B cell (primary cell): ENCODE measurements around the gene ANKLE2. TPM values are rescaled to one million over a fixed set of nuclear protein-coding genes. Genes with fewer than 3 reads are reported as not detected.

Experiments used
- ATAC-seq: fragments of 200-7000 bp; cut with Tn5 transposase; one replicate; pipeline ENCODE4 v1.10.0; 2021; ENCODE audit warnings: low read depth, mild to moderate bottlenecking, moderate number of reproducible peaks, moderate library complexity
- CTCF ChIA-PET: fragments of 350-600 bp; sonication (Branson Sonifier 250); formaldehyde crosslinking; loops from one replicate; lab custom pipeline; 2021; ENCODE audit warnings: antibody characterized with exemption, inconsistent platforms; lab: Charles Lee
- POLR2A ChIA-PET: fragments of 350-600 bp; sonication (Branson Sonifier 250); formaldehyde crosslinking; loops from one replicate; lab custom pipeline; 2021; ENCODE audit warnings: antibody characterized with exemption; lab: Charles Lee
- DNase-seq: peaks from one replicate; pipeline ENCODE4 v3.0.0; 2013
- H2AFZ ChIP-seq: 2 replicates; pipeline ENCODE4 v1.6.1; 2012; ENCODE audit warnings: mild to moderate bottlenecking, low read depth, low read length; ENCODE audit not compliant: insufficient read depth, poor library complexity, severe bottlenecking
- H3K27ac ChIP-seq, 2 donors: 1 replicate in 1 of 2; 2 replicates in 1 of 2; pipeline ENCODE4 v1.5.1; 2012 to 2013; ENCODE audit warnings: low read length in 2 of 2, mild to moderate bottlenecking in 2 of 2, moderate library complexity in 1 of 2
- H3K27me3 ChIP-seq, 4 experiments: fragments of 200-600 bp in 1 of 4; sonication (generic) in 1 of 4; replicated peaks in 1 of 4; 1 replicate in 2 of 4; 2 replicates in 2 of 4; pipeline versions ENCODE4 v1.6.1 to v1.7.0; 2013 to 2016; ENCODE audit warnings: low read length in 3 of 4, mild to moderate bottlenecking in 2 of 4, mixed read lengths in 1 of 4, moderate library complexity in 1 of 4; ENCODE audit not compliant: insufficient read depth in 4 of 4, control insufficient read depth in 3 of 4; ENCODE audit errors: control extremely low read depth in 1 of 4
- H3K36me3 ChIP-seq, 2 experiments: replicated peaks in 1 of 2; 1 replicate in 1 of 2; 2 replicates in 1 of 2; pipeline versions ENCODE4 v1.6.1 to v1.7.1; 2013; ENCODE audit warnings: low read length in 1 of 2; ENCODE audit not compliant: insufficient read depth in 2 of 2, control insufficient read depth in 1 of 2; ENCODE audit errors: control extremely low read depth in 1 of 2, extremely low read depth in 1 of 2
- H3K4me1 ChIP-seq, 2 donors: fragments of 200-600 bp in 1 of 2; sonication (generic) in 1 of 2; 1 replicate in 1 of 2; 2 replicates in 1 of 2; pipeline versions ENCODE4 v1.5.1 to v1.6.1; 2013 to 2017; ENCODE audit warnings: low read length in 2 of 2; ENCODE audit not compliant: control insufficient read depth in 2 of 2, insufficient read depth in 2 of 2
- H3K4me2 ChIP-seq: replicated peaks from 2 replicates; pipeline ENCODE3; 2012; ENCODE audit warnings: mild to moderate bottlenecking, low read depth, low read length; ENCODE audit not compliant: poor library complexity, severe bottlenecking
- H3K4me3 ChIP-seq, 5 experiments: fragments of 200-600 bp in 1 of 5; sonication (generic) in 1 of 5; 1 replicate in 3 of 5; 2 replicates in 2 of 5; pipeline versions ENCODE4 v1.5.1 to v1.7.0; 2011 to 2016; ENCODE audit warnings: low read length in 4 of 5, mild to moderate bottlenecking in 4 of 5, low read depth in 2 of 5, control low read depth in 1 of 5, moderate library complexity in 1 of 5; ENCODE audit not compliant: insufficient read depth in 1 of 5; ENCODE audit errors: control extremely low read depth in 1 of 5, extremely low read depth in 1 of 5
- H3K79me2 ChIP-seq: fragments of 200-600 bp; sonication (generic); one replicate; pipeline ENCODE4 v1.6.0; 2016; ENCODE audit warnings: low read length; ENCODE audit not compliant: control insufficient read depth, insufficient read depth
- H3K9ac ChIP-seq: fragments of 200-600 bp; sonication (generic); 2 replicates; pipeline ENCODE4 v1.6.1; 2017; ENCODE audit warnings: mild to moderate bottlenecking, low read length, moderate library complexity
- H3K9me3 ChIP-seq, 3 donors: one replicate each; pipeline versions ENCODE4 v1.6.1 to v1.7.1; 2013; ENCODE audit warnings: low read length in 2 of 3; ENCODE audit not compliant: control insufficient read depth in 2 of 3, insufficient read depth in 1 of 3; ENCODE audit errors: control extremely low read depth in 1 of 3
- H4K20me1 ChIP-seq: 2 replicates; pipeline ENCODE4 v1.6.0; 2012; ENCODE audit warnings: mild to moderate bottlenecking, low read length; ENCODE audit not compliant: insufficient read depth, control insufficient read depth, poor library complexity, severe bottlenecking
- H3K27ac Mint-ChIP-seq: one replicate; pipeline ENCODE4 v1.8.0; 2021; ENCODE audit warnings: mixed read lengths
- H3K27me3 Mint-ChIP-seq: one replicate; pipeline ENCODE4 v1.8.0; 2021; ENCODE audit warnings: mixed read lengths
- H3K4me1 Mint-ChIP-seq: one replicate; pipeline ENCODE4 v1.8.0; 2021; ENCODE audit warnings: mixed read lengths
- H3K4me3 Mint-ChIP-seq: one replicate; pipeline ENCODE4 v1.8.0; 2021; ENCODE audit warnings: mixed read lengths
- H3K9me3 Mint-ChIP-seq: one replicate; pipeline ENCODE4 v1.8.0; 2022; ENCODE audit warnings: mixed read lengths; ENCODE audit not compliant: insufficient read depth
- EZH2 ChIP-seq: IDR thresholded peaks from 2 replicates; pipeline ENCODE4 v1.6.1; 2012; ENCODE audit warnings: borderline replicate concordance, low read depth, mild to moderate bottlenecking, moderate library complexity, low read length; ENCODE audit not compliant: insufficient read depth, poor library complexity, severe bottlenecking
- WGBS: methylation state at CpG from one replicate; pipeline ENCODE4 v1.1.5; 2013; ENCODE audit warnings: missing lambda C conversion rate; ENCODE audit not compliant: insufficient coverage; 5-methylcytosine and 5-hydroxymethylcytosine counted together
- intact Hi-C: fragments of 100-400 bp; cut with micrococcal nuclease; formaldehyde crosslinking; loops from one replicate; pipeline ENCODE4 v1.10.0; 2022
- polyA plus RNA-seq: library from polyadenylated mRNA; depleted of rRNA; stranded (reverse); fragments of >200 nt; gene quantifications from 2 replicates; pipeline ENCODE4 v1.2.3, GENCODE V29; 2012
- total RNA-seq, 2 donors: library from RNA; stranded (reverse); fragments of 120-200 nt in 1 of 2; gene quantifications; 1 replicate in 1 of 2; 2 replicates in 1 of 2; pipeline versions ENCODE4 v1.2.3 to v1.2.4, GENCODE V29; 2013 to 2022
- TF ChIP-seq, protein P1 (sequence below): fragments of 200-600 bp; IDR thresholded peaks from one replicate; pipeline ENCODE4 v1.8.0; 2022; ENCODE audit warnings: antibody characterized with exemption, mild to moderate bottlenecking

Gene ANKLE2
- total and polyA plus RNA-seq, 2 donors (not counting 1 experiment from before 2014, with no cell fraction given) = 105 to 148 TPM

DNA sequence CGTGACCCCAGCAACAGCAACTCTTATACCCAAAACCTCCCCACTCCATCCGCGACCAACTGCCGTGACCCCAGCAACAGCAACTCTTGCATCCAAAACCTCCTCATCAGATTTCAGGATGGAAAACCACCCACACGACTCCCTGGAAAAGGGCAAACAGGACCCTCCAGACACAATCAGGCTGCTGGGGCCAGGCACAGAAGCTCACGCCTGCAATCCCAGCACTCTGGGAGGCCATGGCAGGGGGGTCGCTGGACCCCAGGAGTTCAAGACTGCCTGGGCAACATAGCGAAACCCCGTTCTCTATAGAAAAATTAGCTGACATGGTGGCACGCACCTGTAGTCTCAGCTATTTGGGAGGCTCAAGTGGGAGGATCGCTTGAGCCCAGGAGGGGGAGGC is 31.3 kb downstream of the ANKLE2 start:
- intact Hi-C loops = no loop called here
- peaks cover 1 to 84% of the 10 kb centered on the region in 2 experiments for H3K36me3 ChIP-seq
- H3K27ac ChIP-seq = no peak overlapping the region
- Mint-ChIP-seq H3K27me3 (no peaks in the 10 kb centered on the region), H3K9me3 (no peaks in the 10 kb centered on the region), H3K27ac (no peak overlapping the region), H3K4me1 (no peaks in the 10 kb centered on the region), H3K4me3 (no peak overlapping the region)
- DNase-seq (no peak), ATAC-seq (no peak)
- WGBS = 100% methylated on average over 9 of the region's 11 CpGs
- H3K9me3 ChIP-seq = no peaks in the 10 kb centered on the region
- H2AFZ ChIP-seq = no peak overlapping the region
- no peak overlapping the region for H3K9ac ChIP-seq
- no peak for TF ChIP-seq EZH2
- TF ChIP-seq, protein P1, sequence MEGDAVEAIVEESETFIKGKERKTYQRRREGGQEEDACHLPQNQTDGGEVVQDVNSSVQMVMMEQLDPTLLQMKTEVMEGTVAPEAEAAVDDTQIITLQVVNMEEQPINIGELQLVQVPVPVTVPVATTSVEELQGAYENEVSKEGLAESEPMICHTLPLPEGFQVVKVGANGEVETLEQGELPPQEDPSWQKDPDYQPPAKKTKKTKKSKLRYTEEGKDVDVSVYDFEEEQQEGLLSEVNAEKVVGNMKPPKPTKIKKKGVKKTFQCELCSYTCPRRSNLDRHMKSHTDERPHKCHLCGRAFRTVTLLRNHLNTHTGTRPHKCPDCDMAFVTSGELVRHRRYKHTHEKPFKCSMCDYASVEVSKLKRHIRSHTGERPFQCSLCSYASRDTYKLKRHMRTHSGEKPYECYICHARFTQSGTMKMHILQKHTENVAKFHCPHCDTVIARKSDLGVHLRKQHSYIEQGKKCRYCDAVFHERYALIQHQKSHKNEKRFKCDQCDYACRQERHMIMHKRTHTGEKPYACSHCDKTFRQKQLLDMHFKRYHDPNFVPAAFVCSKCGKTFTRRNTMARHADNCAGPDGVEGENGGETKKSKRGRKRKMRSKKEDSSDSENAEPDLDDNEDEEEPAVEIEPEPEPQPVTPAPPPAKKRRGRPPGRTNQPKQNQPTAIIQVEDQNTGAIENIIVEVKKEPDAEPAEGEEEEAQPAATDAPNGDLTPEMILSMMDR = no peak
- H4K20me1 ChIP-seq = no peaks in the 10 kb centered on the region
- H3K4me3 ChIP-seq = no peak overlapping the region
- no peaks in the 10 kb centered on the region for H3K27me3 ChIP-seq
- H3K79me2 ChIP-seq = peaks cover 3% of the 10 kb centered on the region
- no peak overlapping the region for H3K4me2 ChIP-seq
- H3K4me1 ChIP-seq = no peaks in the 10 kb centered on the region
- ChIA-PET POLR2A (interaction anchor here (0.7 kb wide), 1 partner anchor 20 kb away, joined by 3 read pairs; no protein-coding TSS in a partner anchor), CTCF (no interaction called here)

DNA sequence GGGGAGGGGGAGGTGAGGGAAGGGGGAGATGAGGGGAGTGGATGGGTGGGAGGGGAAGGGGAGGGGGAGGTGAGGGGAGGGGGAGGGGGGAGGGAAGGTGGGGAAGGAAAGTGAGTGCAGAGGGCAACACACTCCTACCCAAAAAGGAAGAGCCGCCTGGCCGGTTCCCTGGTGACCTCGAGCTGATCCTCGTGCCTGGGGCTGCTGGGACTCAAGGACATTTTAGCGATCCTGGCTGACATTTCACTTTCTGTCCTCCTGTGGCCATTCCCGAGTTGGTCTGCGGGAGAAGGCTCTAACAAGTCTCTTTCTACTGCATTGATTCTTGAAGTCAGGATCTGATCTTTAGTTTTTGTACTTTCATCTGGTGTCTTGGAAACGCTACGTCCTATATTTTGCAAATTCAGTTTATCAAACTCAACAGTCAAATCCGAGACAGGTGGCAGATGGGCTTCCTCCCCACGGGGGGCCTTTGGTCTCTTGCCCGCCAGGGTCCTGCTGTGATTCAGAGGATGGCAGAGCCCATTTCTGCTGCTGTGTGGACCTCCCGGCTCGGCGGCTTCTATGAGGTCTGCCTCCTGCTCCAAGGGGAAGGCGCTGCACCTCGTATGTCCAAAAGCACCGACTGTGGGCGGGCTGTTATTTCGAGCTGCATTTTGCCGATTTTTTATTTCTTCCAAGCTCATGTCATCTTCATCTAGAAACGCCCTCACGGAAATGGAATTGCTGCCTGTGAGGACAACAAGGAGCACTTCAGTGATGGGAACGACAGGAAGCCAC is 31.9 kb downstream of the ANKLE2 start:
- Histone ChIP-seq H3K36me3 (peaks cover 1 to 84% of the 10 kb centered on the region in 2 experiments), H3K27ac (no peak overlapping the region), H4K20me1 (no peaks in the 10 kb centered on the region), H3K4me1 (no peaks in the 10 kb centered on the region), H2AFZ (no peak overlapping the region), H3K79me2 (peaks cover 3% of the 10 kb centered on the region), H3K4me3 (no peak overlapping the region), H3K4me2 (no peak overlapping the region), H3K27me3 (no peaks in the 10 kb centered on the region), H3K9ac (no peak overlapping the region), H3K9me3 (no peaks in the 10 kb centered on the region)
- ChIA-PET CTCF (no interaction called here), POLR2A (interaction anchor here (0.7 kb wide), 1 partner anchor 20 kb away, joined by 3 read pairs; no protein-coding TSS in a partner anchor)
- intact Hi-C loops = no loop called here
- Mint-ChIP-seq H3K27ac (no peak overlapping the region), H3K27me3 (no peaks in the 10 kb centered on the region), H3K9me3 (no peaks in the 10 kb centered on the region), H3K4me3 (no peak overlapping the region), H3K4me1 (no peaks in the 10 kb centered on the region)
- DNase-seq (no peak), ATAC-seq (no peak)
- WGBS = 97% methylated on average over 23 of the region's 24 CpGs
- no peak for TF ChIP-seq EZH2
- TF ChIP-seq, protein P1 = no peak
